ENCODE results near the gene LIPC. TPM values are rescaled to one million over a fixed set of nuclear protein-coding genes. Genes with fewer than 3 reads are reported as not detected.

Gene LIPC
- total RNA-seq, 4 donors from 2014 or later, result 0.81 to 4.6 (median 1.8) TPM

GRCh38 chr15:58386641-58387040 lies 45.1 kb upstream of the LIPC start:
- Histone ChIP-seq H3K4me3 (replicated peaks in 1 of 3) (no peak overlapping the region), H3K27me3 (no peaks in the 10 kb centered on the region), H3K27ac (no peak overlapping the region), H3K4me1 (peaks cover 0 to 34% of the 10 kb centered on the region in 2 donors), H3K9me3 (no peaks in the 10 kb centered on the region), H3K36me3 (no peaks in the 10 kb centered on the region)
- TF ChIP-seq POLR2A (IDR thresholded peaks at IDR 0.05), result no peak
- TF ChIP-seq, protein P1, sequence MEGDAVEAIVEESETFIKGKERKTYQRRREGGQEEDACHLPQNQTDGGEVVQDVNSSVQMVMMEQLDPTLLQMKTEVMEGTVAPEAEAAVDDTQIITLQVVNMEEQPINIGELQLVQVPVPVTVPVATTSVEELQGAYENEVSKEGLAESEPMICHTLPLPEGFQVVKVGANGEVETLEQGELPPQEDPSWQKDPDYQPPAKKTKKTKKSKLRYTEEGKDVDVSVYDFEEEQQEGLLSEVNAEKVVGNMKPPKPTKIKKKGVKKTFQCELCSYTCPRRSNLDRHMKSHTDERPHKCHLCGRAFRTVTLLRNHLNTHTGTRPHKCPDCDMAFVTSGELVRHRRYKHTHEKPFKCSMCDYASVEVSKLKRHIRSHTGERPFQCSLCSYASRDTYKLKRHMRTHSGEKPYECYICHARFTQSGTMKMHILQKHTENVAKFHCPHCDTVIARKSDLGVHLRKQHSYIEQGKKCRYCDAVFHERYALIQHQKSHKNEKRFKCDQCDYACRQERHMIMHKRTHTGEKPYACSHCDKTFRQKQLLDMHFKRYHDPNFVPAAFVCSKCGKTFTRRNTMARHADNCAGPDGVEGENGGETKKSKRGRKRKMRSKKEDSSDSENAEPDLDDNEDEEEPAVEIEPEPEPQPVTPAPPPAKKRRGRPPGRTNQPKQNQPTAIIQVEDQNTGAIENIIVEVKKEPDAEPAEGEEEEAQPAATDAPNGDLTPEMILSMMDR (IDR thresholded peaks at IDR 0.05), result no peak
- no peak for DNase-seq
- intact Hi-C loops (cut with DNase I), result no loop called here
- 73 to 74% methylated on average over 3 of the region's 3 CpGs for WGBS, 2 donors

DNA sequence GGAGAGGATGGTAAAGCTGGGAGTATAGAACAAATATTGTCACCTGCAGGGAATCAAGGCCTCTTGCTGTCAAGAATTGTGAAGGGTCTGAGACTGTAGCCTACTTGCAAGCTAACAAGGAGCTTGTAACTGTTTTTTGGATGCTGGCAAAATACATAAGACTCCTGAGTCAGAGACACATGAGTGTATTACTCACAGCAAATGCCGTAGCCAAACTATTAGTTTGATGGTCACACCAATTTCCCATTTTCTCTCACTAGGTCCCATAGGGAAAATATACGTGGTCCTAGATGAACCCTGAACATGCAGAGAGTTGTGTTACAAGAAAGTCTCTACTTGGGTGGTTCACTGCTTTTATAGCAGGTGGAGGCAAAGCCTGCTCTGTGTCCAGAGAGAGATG lies 44.7 kb upstream of the LIPC start:
- Histone ChIP-seq H3K4me1 (peaks cover 0 to 31% of the 10 kb centered on the region in 2 donors), H3K36me3 (no peaks in the 10 kb centered on the region), H3K27me3 (no peaks in the 10 kb centered on the region), H3K9me3 (no peaks in the 10 kb centered on the region), H3K4me3 (replicated peaks in 1 of 3) (no peak overlapping the region), H3K27ac (no peak overlapping the region)
- WGBS, 2 donors, result 73 to 93% methylated on average over 2 of the region's 2 CpGs
- intact Hi-C loops (cut with DNase I), result no loop called here
- no peak for DNase-seq
- no peak for TF ChIP-seq POLR2A (IDR thresholded peaks at IDR 0.05)
- TF ChIP-seq, protein P1 (IDR thresholded peaks at IDR 0.05), result no peak

DNA sequence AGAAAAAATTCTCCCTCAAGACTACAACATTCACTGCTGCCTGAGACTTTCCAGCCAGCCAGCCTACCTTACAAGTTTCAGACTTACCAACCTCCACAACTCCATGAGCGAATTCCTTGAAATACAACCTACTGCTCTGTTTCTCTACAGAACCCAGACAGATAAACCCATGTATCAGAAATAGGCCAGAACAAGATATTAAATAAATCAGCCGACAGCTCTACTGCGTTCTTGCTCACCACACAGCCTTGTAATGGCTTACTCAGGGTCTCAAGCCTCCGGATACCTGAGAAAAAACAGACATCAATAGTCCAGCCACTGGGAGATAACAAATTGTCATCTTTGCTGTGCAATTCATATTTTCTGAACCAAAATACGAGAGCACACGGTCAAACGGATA lies 43.6 kb upstream of the LIPC start:
- Histone ChIP-seq H3K27me3 (no peaks in the 10 kb centered on the region), H3K4me3 (replicated peaks in 1 of 3) (no peak overlapping the region), H3K36me3 (no peaks in the 10 kb centered on the region), H3K4me1 (peaks cover 9 to 36% of the 10 kb centered on the region in 2 donors), H3K9me3 (no peaks in the 10 kb centered on the region), H3K27ac (no peak overlapping the region)
- 97 to 98% methylated on average over 7 of the region's 7 CpGs for WGBS, 2 donors
- DNase-seq, result no peak
- TF ChIP-seq, protein P1 (IDR thresholded peaks at IDR 0.05), result no peak
- no peak for TF ChIP-seq POLR2A (IDR thresholded peaks at IDR 0.05)
- intact Hi-C loops (cut with DNase I), result no loop called here

GRCh38 chr15:58390118-58390517 lies 41.7 kb upstream of the LIPC start:
- no peak for TF ChIP-seq POLR2A (IDR thresholded peaks at IDR 0.05)
- TF ChIP-seq, protein P1 (IDR thresholded peaks at IDR 0.05), result no peak
- WGBS, 2 donors, result 98 to 100% methylated on average over 3 of the region's 3 CpGs
- intact Hi-C loops (cut with DNase I), result no loop called here

DNA sequence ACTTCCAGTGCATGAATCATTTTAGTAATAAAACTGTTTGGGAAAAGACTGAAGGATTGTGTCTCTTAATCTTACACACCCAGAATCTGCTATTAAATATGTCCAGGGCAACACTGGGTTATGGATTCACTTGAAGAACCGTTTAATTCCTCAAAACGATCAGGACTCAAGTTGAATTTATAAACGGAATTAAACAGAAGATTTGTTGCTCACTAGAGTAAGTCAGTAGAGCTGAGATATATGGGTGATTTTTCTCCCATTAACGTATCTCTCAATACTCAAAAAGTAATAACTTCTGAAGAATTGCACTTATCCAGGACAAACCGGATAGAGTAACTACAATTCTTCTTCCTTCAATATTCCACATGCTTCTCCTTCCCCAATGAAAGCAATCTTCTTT lies 41.1 kb upstream of the LIPC start:
- Histone ChIP-seq H3K27ac (no peak overlapping the region), H3K36me3 (no peaks in the 10 kb centered on the region), H3K4me3 (replicated peaks in 1 of 3) (no peak overlapping the region), H3K9me3 (no peaks in the 10 kb centered on the region), H3K27me3 (no peaks in the 10 kb centered on the region), H3K4me1 (peaks cover 9 to 42% of the 10 kb centered on the region in 2 donors)
- no peak for DNase-seq
- WGBS, 2 donors, result 91 to 92% methylated on average over 5 of the region's 5 CpGs
- intact Hi-C loops (cut with DNase I), result no loop called here
- TF ChIP-seq POLR2A (IDR thresholded peaks at IDR 0.05), result no peak
- TF ChIP-seq, protein P1 (IDR thresholded peaks at IDR 0.05), result no peak

More at GRCh38 chr15:58390118-58390517, 41.7 kb upstream of the LIPC start:
- Histone ChIP-seq H3K27me3 (no peaks in the 10 kb centered on the region), H3K27ac (no peak overlapping the region), H3K4me3 (replicated peaks in 1 of 3) (no peak overlapping the region), H3K36me3 (no peaks in the 10 kb centered on the region), H3K4me1 (peaks cover 9 to 42% of the 10 kb centered on the region in 2 donors), H3K9me3 (no peaks in the 10 kb centered on the region)
- DNase-seq, result no peak

Measured in thyroid gland (tissue), 4 donors.